Neuronal stem cell (in vitro differentiated cells): ENCODE measurements around the gene GRIA1.

Experiments used
- DNase-seq: peaks from one replicate; pipeline ENCODE4 v3.0.0-alpha.2; 2013; ENCODE audit warnings: low spot score
- H2AFZ ChIP-seq: one replicate; pipeline ENCODE4 v1.6.1; 2013; ENCODE audit warnings: mild to moderate bottlenecking, low read length, inconsistent platforms
- H2AK5ac ChIP-seq: 2 replicates; pipeline ENCODE4 v1.6.1; 2013; ENCODE audit warnings: low read depth, mild to moderate bottlenecking, inconsistent platforms, low read length, moderate library complexity, mixed read lengths
- H2BK120ac ChIP-seq: 2 replicates; pipeline ENCODE4 v1.6.1; 2013; ENCODE audit warnings: low read depth, mild to moderate bottlenecking, inconsistent platforms, low read length, moderate library complexity, mixed read lengths
- H2BK12ac ChIP-seq: one replicate; pipeline ENCODE4 v1.6.1; 2013; ENCODE audit warnings: low read length, inconsistent platforms
- H2BK15ac ChIP-seq: 2 replicates; pipeline ENCODE4 v1.6.1; 2013; ENCODE audit warnings: mild to moderate bottlenecking, low read length, inconsistent platforms, mixed read lengths
- H2BK5ac ChIP-seq: one replicate; pipeline ENCODE4 v1.6.1; 2013; ENCODE audit warnings: inconsistent platforms, mild to moderate bottlenecking, low read length, moderate library complexity
- H3K14ac ChIP-seq: one replicate; pipeline ENCODE4 v1.6.1; 2013; ENCODE audit warnings: low read length, inconsistent platforms
- H3K18ac ChIP-seq: 2 replicates; pipeline ENCODE4 v1.6.1; 2013; ENCODE audit warnings: low read length, inconsistent platforms
- H3K23ac ChIP-seq: 2 replicates; pipeline ENCODE4 v1.6.1; 2013; ENCODE audit warnings: low read depth, mild to moderate bottlenecking, mixed read lengths, low read length, inconsistent platforms; ENCODE audit not compliant: poor library complexity
- H3K27ac ChIP-seq: replicated peaks from 3 replicates; pipeline ENCODE4 v1.5.1; 2013; ENCODE audit warnings: low read length, inconsistent platforms
- H3K27me3 ChIP-seq, 3 experiments: 2 replicates each; pipeline ENCODE4 v1.6.1; 2013; ENCODE audit warnings: low read length in 3 of 3, mild to moderate bottlenecking in 2 of 3, inconsistent platforms in 1 of 3, low read depth in 1 of 3, mixed read lengths in 1 of 3, moderate library complexity in 1 of 3; ENCODE audit not compliant: control insufficient read depth in 3 of 3, insufficient read depth in 3 of 3
- H3K36me3 ChIP-seq, 2 donors: replicated peaks in 1 of 2; 2 replicates each; pipeline ENCODE4 v1.6.1; 2013; ENCODE audit warnings: low read length in 2 of 2; ENCODE audit not compliant: control insufficient read depth in 2 of 2, insufficient read depth in 2 of 2
- H3K4ac ChIP-seq: 2 replicates; pipeline ENCODE4 v1.6.1; 2013; ENCODE audit warnings: inconsistent platforms, mild to moderate bottlenecking, low read length, moderate library complexity
- H3K4me1 ChIP-seq, 2 donors: 1 replicate in 1 of 2; 2 replicates in 1 of 2; pipeline ENCODE4 v1.6.1; 2013; ENCODE audit warnings: low read length in 2 of 2, low read depth in 1 of 2; ENCODE audit not compliant: control insufficient read depth in 2 of 2, insufficient read depth in 1 of 2
- H3K4me2 ChIP-seq: one replicate; pipeline ENCODE4 v1.6.1; 2013; ENCODE audit warnings: mild to moderate bottlenecking, low read length, inconsistent platforms; ENCODE audit not compliant: insufficient read depth, poor library complexity, severe bottlenecking
- H3K4me3 ChIP-seq, 2 donors: 2 replicates each; pipeline ENCODE4 v1.5.1; 2013; ENCODE audit warnings: low read length in 2 of 2, mild to moderate bottlenecking in 2 of 2, inconsistent platforms in 1 of 2, moderate library complexity in 1 of 2
- H3K79me1 ChIP-seq: one replicate; pipeline ENCODE4 v1.6.1; 2013; ENCODE audit warnings: low read depth, mild to moderate bottlenecking, inconsistent platforms, low read length, moderate library complexity
- H3K9ac ChIP-seq: one replicate; pipeline ENCODE4 v1.6.1; 2013; ENCODE audit warnings: mild to moderate bottlenecking, low read depth, low read length, inconsistent platforms; ENCODE audit not compliant: poor library complexity
- H3K9me3 ChIP-seq, 2 donors: replicated peaks in 1 of 2; 2 replicates each; pipeline versions ENCODE3 to v1.6.1; 2013; ENCODE audit warnings: low read length in 2 of 2, mild to moderate bottlenecking in 2 of 2, inconsistent platforms in 1 of 2, low read depth in 1 of 2, mixed read lengths in 1 of 2, moderate library complexity in 1 of 2; ENCODE audit not compliant: control insufficient read depth in 2 of 2, insufficient read depth in 1 of 2
- H4K8ac ChIP-seq: one replicate; pipeline ENCODE4 v1.6.1; 2013; ENCODE audit warnings: low read depth, mild to moderate bottlenecking, inconsistent platforms, low read length, moderate library complexity
- H4K91ac ChIP-seq: one replicate; pipeline ENCODE4 v1.6.1; 2013; ENCODE audit warnings: low read length, low read depth, mild to moderate bottlenecking, inconsistent platforms; ENCODE audit not compliant: poor library complexity
- WGBS, 2 donors: extraction: QIAGEN DNeasy Blood & Tissue Kit; methylation state at CpG; one replicate each; pipeline ENCODE4 v1.1.7; 2013; ENCODE audit warnings: missing lambda C conversion rate in 2 of 2, mixed read lengths in 1 of 2; ENCODE audit not compliant: insufficient read length in 2 of 2, insufficient replicate concordance in 1 of 2; ENCODE audit errors: extremely low coverage in 2 of 2; 5-methylcytosine and 5-hydroxymethylcytosine counted together

Gene GRIA1

GRCh38 chr5:153746440-153746839, 256.0 kb downstream of the GRIA1 start:
- Histone ChIP-seq H2BK15ac (no peak overlapping the region), H3K9me3 (peaks cover 0 to 6% of the 10 kb centered on the region in 2 donors), H3K4ac (no peak overlapping the region), H3K27me3 (no peaks in the 10 kb centered on the region), H2BK120ac (no peak overlapping the region), H2AFZ (no peak overlapping the region), H2AK5ac (no peak overlapping the region), H2BK5ac (no peak overlapping the region), H3K4me1 (peaks cover 12 to 15% of the 10 kb centered on the region in 2 donors), H3K23ac (no peak overlapping the region), H3K9ac (no peak overlapping the region), H4K91ac (no peak overlapping the region), H3K18ac (peak overlapping the region; percentile 57), H3K4me3 (no peak overlapping the region), H3K79me1 (no peaks in the 10 kb centered on the region), H3K27ac (no peak overlapping the region), H3K4me2 (no peak overlapping the region), H3K36me3 (no peaks in the 10 kb centered on the region), H4K8ac (no peak overlapping the region), H2BK12ac (no peak overlapping the region), H3K14ac (no peak overlapping the region)
- WGBS, 2 donors = no CpG with 5 or more reads among the region's 3 CpGs
- no peak for DNase-seq

GRCh38 chr5:153748823-153749222, 258.4 kb downstream of the GRIA1 start:
- H2BK15ac ChIP-seq = no peak overlapping the region
- no peak overlapping the region for H3K23ac ChIP-seq
- H3K4me3 ChIP-seq = no peak overlapping the region
- no peaks in the 10 kb centered on the region for H3K36me3 ChIP-seq
- H3K4me2 ChIP-seq = no peak overlapping the region
- H4K91ac ChIP-seq = no peak overlapping the region
- H2AFZ ChIP-seq = no peak overlapping the region
- no peaks in the 10 kb centered on the region for H3K79me1 ChIP-seq
- no peak overlapping the region for H3K14ac ChIP-seq
- H3K9ac ChIP-seq = no peak overlapping the region
- DNase-seq = no peak
- H2AK5ac ChIP-seq = no peak overlapping the region
- peak overlapping the region; percentile 89 for H3K27ac ChIP-seq
- H3K4ac ChIP-seq = no peak overlapping the region
- peak overlapping the region; percentile 1 for H3K18ac ChIP-seq
- H3K4me1 ChIP-seq = peaks cover 12 to 15% of the 10 kb centered on the region in 2 donors
- H2BK5ac ChIP-seq = no peak overlapping the region
- H2BK12ac ChIP-seq = no peak overlapping the region
- H2BK120ac ChIP-seq = no peak overlapping the region
- peaks cover 0 to 6% of the 10 kb centered on the region in 2 donors for H3K9me3 ChIP-seq
- H3K27me3 ChIP-seq = no peaks in the 10 kb centered on the region
- H4K8ac ChIP-seq = no peak overlapping the region
- WGBS, 2 donors = no CpG with 5 or more reads among the region's 2 CpGs

- Histone ChIP-seq H3K23ac (no peak overlapping the region), H2BK15ac (no peak overlapping the region), H3K27me3 (no peaks in the 10 kb centered on the region), H2BK12ac (no peak overlapping the region), H3K36me3 (no peaks in the 10 kb centered on the region), H3K4me2 (peak overlapping the region; percentile 14), H2AK5ac (no peak overlapping the region), H3K9ac (no peak overlapping the region), H3K14ac (no peak overlapping the region), H4K91ac (no peak overlapping the region), H3K4me1 (peaks cover 12 to 15% of the 10 kb centered on the region in 2 donors), H3K4me3 (no peak overlapping the region), H2BK5ac (no peak overlapping the region), H4K8ac (no peak overlapping the region), H3K9me3 (peaks cover 0 to 6% of the 10 kb centered on the region in 2 donors), H3K27ac (peak overlapping the region; percentile 89), H3K18ac (no peak overlapping the region), H3K79me1 (no peaks in the 10 kb centered on the region), H2BK120ac (no peak overlapping the region), H3K4ac (no peak overlapping the region), H2AFZ (peak overlapping the region; percentile 13)
- WGBS, 2 donors = no CpG with 5 or more reads among the region's 4 CpGs
- DNase-seq = peak; percentile 75
These were observed 259.5 kb downstream of the GRIA1 start for GRCh38 chr5:153749960-153750359.

- DNase-seq = no peak
- H2BK5ac ChIP-seq = no peak overlapping the region
- no peak overlapping the region for H3K4me3 ChIP-seq
- H3K9ac ChIP-seq = no peak overlapping the region
- H3K18ac ChIP-seq = peak overlapping the region; percentile 71
- H3K23ac ChIP-seq = no peak overlapping the region
- no peak overlapping the region for H2BK120ac ChIP-seq
- H3K27ac ChIP-seq = peak overlapping the region; percentile 88
- no peak overlapping the region for H3K14ac ChIP-seq
- no peak overlapping the region for H2AK5ac ChIP-seq
- no CpG with 5 or more reads among the region's 3 CpGs for WGBS, 2 donors
- H2AFZ ChIP-seq = no peak overlapping the region
- H2BK12ac ChIP-seq = no peak overlapping the region
- H3K36me3 ChIP-seq = no peaks in the 10 kb centered on the region
- H4K91ac ChIP-seq = no peak overlapping the region
- no peak overlapping the region for H2BK15ac ChIP-seq
- H3K9me3 ChIP-seq = peaks cover 0 to 6% of the 10 kb centered on the region in 2 donors
- H3K4me2 ChIP-seq = no peak overlapping the region
- H3K4ac ChIP-seq = no peak overlapping the region
- no peaks in the 10 kb centered on the region for H3K79me1 ChIP-seq
- H3K4me1 ChIP-seq = peaks cover 12 to 15% of the 10 kb centered on the region in 2 donors
- no peaks in the 10 kb centered on the region for H3K27me3 ChIP-seq
- H4K8ac ChIP-seq = no peak overlapping the region
These were observed 260.8 kb downstream of the GRIA1 start for GRCh38 chr5:153751251-153751650.
